GM19328 (cell line): ENCODE measurements around the gene KRT14.
"Not testable (repeated sequence)": the region's sequence is repeated elsewhere in the genome, so short reads cannot be mapped to it uniquely, and the experiment has no call there.

Experiments used
- ATAC-seq: cut with Tn5 transposase; IDR thresholded peaks from one replicate; pipeline ENCODE4 v1.9.1; 2021; ENCODE audit warnings: mild to moderate bottlenecking, moderate library complexity; ENCODE audit not compliant: unreplicated experiment

KRT14 gene

DNA sequence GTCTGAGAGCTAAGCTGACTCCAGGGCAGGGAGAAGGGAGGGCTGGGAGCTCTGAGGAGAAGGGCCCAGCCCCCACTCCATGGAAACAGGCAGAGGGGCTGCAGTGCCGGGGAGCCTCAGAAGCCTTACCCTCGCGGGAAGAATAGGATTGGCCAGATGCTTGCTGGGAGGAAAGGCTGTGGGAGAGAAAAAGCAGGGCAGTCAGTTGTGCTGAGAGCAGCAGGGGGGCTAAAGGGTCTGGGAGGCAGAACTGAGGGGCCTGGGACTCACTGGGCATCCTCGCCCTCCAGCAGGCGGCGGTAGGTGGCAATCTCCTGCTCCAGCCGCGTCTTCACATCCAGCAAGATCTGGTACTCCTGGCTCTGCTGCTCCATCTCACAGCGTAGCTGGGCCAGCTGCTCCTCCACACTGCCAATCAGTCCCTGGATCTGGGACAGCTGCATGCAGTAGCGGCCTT, 23.4 kb upstream of the KRT14 start:
- ATAC-seq = not testable (repeated sequence)

GRCh38 chr17:41606930-41607329, 20.2 kb upstream of the KRT14 start:
- ATAC-seq = not testable (repeated sequence)

DNA sequence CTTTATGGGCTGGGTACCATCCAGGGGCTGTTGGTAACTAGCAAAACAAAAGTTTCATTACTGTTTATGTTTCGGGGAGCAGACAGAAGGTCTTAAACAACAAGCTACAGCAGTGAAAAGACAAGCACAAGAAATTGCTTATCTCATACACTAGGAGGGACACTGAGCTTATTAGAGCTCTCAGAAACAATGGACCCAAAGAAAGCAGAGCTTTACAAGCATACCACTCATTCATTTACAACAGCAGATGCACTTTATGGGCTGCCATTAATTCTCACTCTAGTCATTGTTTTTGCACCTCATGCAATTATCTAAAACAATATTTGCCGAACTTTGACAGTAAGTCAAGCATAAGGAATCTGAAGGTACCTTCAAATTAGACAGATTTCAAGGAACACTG, 15.8 kb upstream of the KRT14 start:
- ATAC-seq = no peak

DNA sequence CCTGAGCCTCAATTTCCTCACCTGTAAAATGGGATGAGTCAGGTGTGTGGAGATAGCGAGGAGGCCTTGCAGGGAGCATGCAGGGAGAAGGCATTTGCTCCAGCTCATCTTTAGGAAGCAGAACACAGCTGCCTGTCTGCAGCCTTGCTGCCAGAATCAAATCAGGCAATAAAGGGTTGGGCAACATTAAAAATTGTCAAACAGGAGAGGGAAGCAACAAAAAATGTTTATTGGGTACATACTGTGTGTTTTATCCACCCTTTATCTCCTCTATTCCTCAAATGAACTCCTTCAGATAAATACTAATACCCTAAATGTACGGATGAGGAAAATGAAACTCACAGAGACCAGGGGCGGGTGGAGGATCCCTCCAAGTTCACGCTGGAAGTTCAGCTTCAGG, 13.6 kb upstream of the KRT14 start:
- ATAC-seq = no peak

GRCh38 chr17:41599680-41600079, 13.0 kb upstream of the KRT14 start:
- no peak for ATAC-seq

DNA sequence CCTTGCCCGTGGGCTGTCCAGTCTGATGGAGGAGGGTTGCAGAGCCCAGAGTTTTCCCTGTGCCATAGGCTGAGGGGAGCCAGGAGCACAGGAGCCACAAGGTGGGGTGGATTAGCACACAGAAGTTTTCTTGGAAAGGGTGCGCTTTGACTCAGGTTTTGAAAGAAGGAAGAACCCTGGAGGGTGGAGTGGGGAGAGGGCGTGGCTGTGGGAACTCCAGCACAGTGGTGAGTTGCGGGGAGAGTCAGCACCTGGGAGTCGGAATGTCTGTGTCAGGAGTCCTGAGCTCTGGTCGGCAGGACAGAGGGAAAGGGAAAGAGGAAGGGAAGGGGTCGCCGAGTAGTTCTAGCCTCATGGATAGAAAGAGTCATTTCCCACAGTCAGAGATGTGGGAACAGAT, 8.9 kb upstream of the KRT14 start:
- ATAC-seq = no peak

- no peak for ATAC-seq
Observed at GRCh38 chr17:41594363-41594915, 7.7 kb upstream of the KRT14 start.

DNA sequence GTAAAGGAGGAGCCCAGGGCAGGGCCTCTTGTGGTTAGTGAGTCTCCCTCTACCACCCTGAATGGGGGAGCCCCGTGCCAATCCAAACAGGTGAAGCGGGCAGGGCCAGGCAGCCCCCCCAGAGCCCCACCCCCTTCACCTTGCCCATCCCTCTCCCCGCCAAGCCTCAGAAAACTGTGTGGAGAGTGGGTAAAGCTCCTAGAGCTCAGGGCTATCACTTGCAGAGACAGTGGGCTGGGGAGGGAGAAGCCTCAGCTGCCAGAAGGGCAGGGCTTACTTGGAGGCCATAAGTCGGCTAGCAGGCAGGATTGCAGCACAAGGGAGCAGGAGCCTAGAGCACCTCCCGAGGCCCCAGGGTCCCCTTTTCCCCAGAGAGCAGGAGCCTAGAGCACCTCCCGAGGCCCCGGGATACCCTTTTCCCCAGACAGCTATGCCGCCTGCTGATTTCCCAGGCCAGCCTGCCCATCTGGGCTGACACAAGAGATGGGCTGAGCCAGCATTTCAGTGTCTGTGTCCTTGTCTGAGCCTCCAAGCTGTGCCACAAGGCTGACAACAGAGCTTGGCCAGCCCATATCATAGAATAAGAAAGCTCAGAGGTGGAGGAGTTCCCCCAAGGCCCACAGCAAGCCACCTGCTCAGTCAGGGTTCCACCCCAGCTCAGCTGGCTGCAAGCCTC, 6.7 kb upstream of the KRT14 start:
- ATAC-seq = no peak

GRCh38 chr17:41592601-41593305, 6.1 kb upstream of the KRT14 start:
- no peak for ATAC-seq

DNA sequence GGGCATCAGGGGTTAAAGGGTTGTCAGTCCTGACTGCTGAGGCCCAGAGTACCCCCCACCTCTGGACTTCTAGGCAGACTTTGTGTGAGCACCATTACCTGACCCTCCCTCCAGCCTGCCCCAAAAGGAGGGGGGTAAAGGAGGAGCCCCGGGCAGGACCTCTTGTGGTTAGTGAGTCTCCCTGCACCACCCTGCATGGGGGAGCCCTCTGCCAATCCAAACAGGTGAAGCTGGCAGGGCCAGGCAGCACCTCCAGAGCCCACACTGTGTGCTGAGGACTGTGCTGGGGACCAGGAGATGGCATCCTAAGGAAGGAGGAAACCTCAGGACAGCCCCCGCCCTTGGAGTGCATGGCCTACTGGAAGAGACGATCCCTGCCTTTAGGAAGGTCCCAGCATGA, 2.6 kb upstream of the KRT14 start:
- ATAC-seq = no peak

GRCh38 chr17:41588126-41588810, 1.6 kb upstream of the KRT14 start:
- no peak for ATAC-seq

GRCh38 chr17:41585301-41586056, 1.2 kb downstream of the KRT14 start:
- no peak for ATAC-seq

GRCh38 chr17:41584331-41584927, 2.3 kb downstream of the KRT14 start:
- ATAC-seq = not testable (repeated sequence)

- ATAC-seq = no peak
Observed at GRCh38 chr17:41583137-41584127, 3.3 kb downstream of the KRT14 start.

GRCh38 chr17:41582061-41582968, 4.4 kb downstream of the KRT14 start:
- ATAC-seq = not testable (repeated sequence)

- no peak for ATAC-seq
Observed at GRCh38 chr17:41581366-41582060, 5.2 kb downstream of the KRT14 start.

GRCh38 chr17:41580687-41581365, 5.9 kb downstream of the KRT14 start:
- no peak for ATAC-seq
